OCI-LY7 (cell line): ENCODE measurements around the gene MT1HL1. TPM values are rescaled to one million over a fixed set of nuclear protein-coding genes. Genes with fewer than 3 reads are reported as not detected.

Experiments used
- BruUV-seq: library from RNA; stranded (reverse); fragments of 400-500 nt; replicated peaks from 2 replicates; lab custom pipeline; 2021; lab: Mats Ljungman, UMichigan
- CTCF ChIA-PET: fragments of 300-600 bp; sonication (Branson Sonifier 250); formaldehyde crosslinking; loops from one replicate; lab custom pipeline; 2022; ENCODE audit warnings: antibody characterized with exemption; ENCODE audit not compliant: unreplicated experiment; lab: Charles Lee
- POLR2A ChIA-PET: fragments of 300-600 bp; sonication (Branson Sonifier 250); formaldehyde crosslinking; loops from one replicate; lab custom pipeline; 2022; ENCODE audit warnings: antibody characterized with exemption; lab: Charles Lee
- DNase-seq: peaks from one replicate; pipeline ENCODE4 v3.0.0-alpha.2; 2015; ENCODE audit warnings: low spot score
- H2AFZ ChIP-seq: fragments of 200-600 bp; sonication (generic), shearing (Covaris generic); 2 replicates; pipeline ENCODE4 v1.6.1; 2014; ENCODE audit warnings: mild to moderate bottlenecking, antibody characterized with exemption, low read length, moderate library complexity
- H3K27ac ChIP-seq: fragments of 200-600 bp; sonication (generic); 2 replicates; pipeline ENCODE4 v1.5.1; 2014; ENCODE audit warnings: mixed run types, low read depth, mild to moderate bottlenecking, moderate library complexity, low read length, inconsistent platforms; ENCODE audit not compliant: poor library complexity, severe bottlenecking
- H3K36me3 ChIP-seq: fragments of 200-600 bp; sonication (generic); 2 replicates; pipeline ENCODE4 v1.6.1; 2014; ENCODE audit warnings: mild to moderate bottlenecking, antibody characterized with exemption, low read length, moderate library complexity, mixed read lengths; ENCODE audit not compliant: insufficient read depth
- H3K4me1 ChIP-seq: fragments of 200-600 bp; sonication (generic); 2 replicates; pipeline ENCODE4 v1.5.1; 2014; ENCODE audit warnings: mild to moderate bottlenecking, low read length; ENCODE audit not compliant: insufficient read depth, poor library complexity, severe bottlenecking
- H3K4me2 ChIP-seq: fragments of 200-600 bp; sonication (generic); 2 replicates; pipeline ENCODE4 v1.6.1; 2014; ENCODE audit warnings: mild to moderate bottlenecking, low read length
- H3K4me3 ChIP-seq: fragments of 200-600 bp; sonication (generic); 2 replicates; pipeline ENCODE4 v1.5.1; 2014; ENCODE audit warnings: mild to moderate bottlenecking, low read depth, low read length; ENCODE audit not compliant: poor library complexity, severe bottlenecking
- H3K79me2 ChIP-seq: fragments of 200-600 bp; sonication (generic); 2 replicates; pipeline ENCODE4 v1.6.1; 2016; ENCODE audit warnings: low read depth, mild to moderate bottlenecking, low read length, moderate library complexity, mixed read lengths; ENCODE audit not compliant: insufficient read depth
- H3K9me2 ChIP-seq: fragments of 200-600 bp; sonication (generic); 2 replicates; pipeline ENCODE4 v1.6.1; 2016; ENCODE audit warnings: mild to moderate bottlenecking, low read length, mixed read lengths; ENCODE audit not compliant: insufficient read depth
- H3K9me3 ChIP-seq: fragments of 200-600 bp; sonication (generic); 2 replicates; pipeline ENCODE4 v1.6.1; 2014; ENCODE audit warnings: mild to moderate bottlenecking, mixed run types, low read length, mixed read lengths
- H4K20me1 ChIP-seq: fragments of 200-600 bp; sonication (generic); 2 replicates; pipeline ENCODE4 v1.6.1; 2014; ENCODE audit warnings: mild to moderate bottlenecking, antibody characterized with exemption, low read length, moderate library complexity, mixed read lengths; ENCODE audit not compliant: insufficient read depth
- EZH2phosphoT487 ChIP-seq: fragments of 200-600 bp; sonication (generic); IDR thresholded peaks from 2 replicates; pipeline ENCODE4 v1.6.1; 2018; ENCODE audit warnings: low read depth, borderline replicate concordance, mild to moderate bottlenecking, mixed run types, antibody characterized with exemption, low read length, moderate library complexity, mixed read lengths
- intact Hi-C: fragments of 100-400 bp; cut with micrococcal nuclease; formaldehyde crosslinking; loops from one replicate; pipeline ENCODE4 v1.10.0; 2022; ENCODE audit not compliant: unreplicated experiment
- total RNA-seq, 2 experiments: library from RNA; depleted of rRNA in 1 of 2; stranded (reverse); fragments of >200 nt in 1 of 2; shearing (Covaris generic) in 1 of 2; gene quantifications; 2 replicates each; pipeline ENCODE4 v1.2.3, GENCODE V29; 2014 to 2022
- TF ChIP-seq, protein P1 (sequence below): fragments of 200-600 bp; sonication (generic); conservative IDR thresholded peaks from 2 replicates; pipeline ENCODE4 v1.5.1; 2014; ENCODE audit warnings: mild to moderate bottlenecking, antibody characterized with exemption, low read length, moderate library complexity, mixed read lengths

MT1HL1 gene
- total RNA-seq, 2 experiments from 2014 or later: not detected

DNA sequence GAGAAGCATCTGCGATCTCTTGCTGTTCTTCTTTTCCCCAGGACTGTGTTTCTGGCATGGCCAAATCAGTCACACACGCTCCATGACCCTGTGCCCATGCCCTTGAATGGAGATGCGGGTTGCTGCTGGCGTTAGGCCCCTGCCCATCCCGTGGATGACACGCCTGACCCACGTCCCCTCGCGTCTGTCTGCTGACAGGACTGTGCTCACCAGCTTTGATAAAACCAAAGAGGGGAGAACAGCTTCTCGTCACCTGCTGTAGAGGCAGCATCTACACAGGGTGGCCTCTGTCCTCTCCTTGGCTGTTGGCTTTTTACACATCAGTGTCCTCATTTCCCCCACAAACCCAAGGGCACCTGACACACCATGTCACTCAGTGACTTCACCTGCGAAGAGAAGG is 6.9 kb downstream of the MT1HL1 start:
- ChIA-PET CTCF (no interaction called here), POLR2A (no interaction called here)
- Histone ChIP-seq H3K9me2 (no peaks in the 10 kb centered on the region), H3K4me1 (no peaks in the 10 kb centered on the region), H3K79me2 (no peaks in the 10 kb centered on the region), H3K9me3 (no peaks in the 10 kb centered on the region), H2AFZ (no peak overlapping the region), H3K4me3 (no peak overlapping the region), H3K36me3 (no peaks in the 10 kb centered on the region), H3K27ac (no peak overlapping the region), H4K20me1 (no peaks in the 10 kb centered on the region), H3K4me2 (no peak overlapping the region)
- intact Hi-C loops: no loop called here
- DNase-seq: no peak
- no TSS peak for BruUV-seq
- TF ChIP-seq, protein P1, sequence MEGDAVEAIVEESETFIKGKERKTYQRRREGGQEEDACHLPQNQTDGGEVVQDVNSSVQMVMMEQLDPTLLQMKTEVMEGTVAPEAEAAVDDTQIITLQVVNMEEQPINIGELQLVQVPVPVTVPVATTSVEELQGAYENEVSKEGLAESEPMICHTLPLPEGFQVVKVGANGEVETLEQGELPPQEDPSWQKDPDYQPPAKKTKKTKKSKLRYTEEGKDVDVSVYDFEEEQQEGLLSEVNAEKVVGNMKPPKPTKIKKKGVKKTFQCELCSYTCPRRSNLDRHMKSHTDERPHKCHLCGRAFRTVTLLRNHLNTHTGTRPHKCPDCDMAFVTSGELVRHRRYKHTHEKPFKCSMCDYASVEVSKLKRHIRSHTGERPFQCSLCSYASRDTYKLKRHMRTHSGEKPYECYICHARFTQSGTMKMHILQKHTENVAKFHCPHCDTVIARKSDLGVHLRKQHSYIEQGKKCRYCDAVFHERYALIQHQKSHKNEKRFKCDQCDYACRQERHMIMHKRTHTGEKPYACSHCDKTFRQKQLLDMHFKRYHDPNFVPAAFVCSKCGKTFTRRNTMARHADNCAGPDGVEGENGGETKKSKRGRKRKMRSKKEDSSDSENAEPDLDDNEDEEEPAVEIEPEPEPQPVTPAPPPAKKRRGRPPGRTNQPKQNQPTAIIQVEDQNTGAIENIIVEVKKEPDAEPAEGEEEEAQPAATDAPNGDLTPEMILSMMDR: no peak
- TF ChIP-seq EZH2phosphoT487: no peak

DNA sequence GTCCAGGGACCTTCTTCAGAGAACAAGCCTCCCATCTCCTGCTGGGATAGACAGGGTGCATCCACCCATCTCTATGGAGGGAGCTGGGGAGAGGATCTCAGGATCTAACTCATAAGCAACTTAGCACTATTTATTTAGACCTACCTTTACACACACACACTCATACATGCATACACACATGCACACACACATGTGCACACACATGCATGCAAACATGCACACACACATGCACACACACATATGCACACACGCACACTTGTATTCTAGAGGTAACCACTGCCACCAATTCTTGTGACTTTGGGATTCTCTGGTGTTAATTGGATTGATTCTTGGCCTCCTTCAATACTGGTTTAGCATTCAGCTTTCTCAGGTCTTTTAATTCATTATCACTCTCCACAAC is 9.8 kb downstream of the MT1HL1 start:
- Histone ChIP-seq H2AFZ (no peak overlapping the region), H3K4me3 (no peak overlapping the region), H3K27ac (no peak overlapping the region), H3K4me1 (no peaks in the 10 kb centered on the region), H4K20me1 (no peaks in the 10 kb centered on the region), H3K4me2 (no peak overlapping the region), H3K9me2 (no peaks in the 10 kb centered on the region), H3K79me2 (no peaks in the 10 kb centered on the region), H3K9me3 (no peaks in the 10 kb centered on the region), H3K36me3 (no peaks in the 10 kb centered on the region)
- ChIA-PET POLR2A (no interaction called here), CTCF (no interaction called here)
- intact Hi-C loops: no loop called here
- no TSS peak for BruUV-seq
- DNase-seq: no peak
- TF ChIP-seq, protein P1: no peak
- no peak for TF ChIP-seq EZH2phosphoT487

DNA sequence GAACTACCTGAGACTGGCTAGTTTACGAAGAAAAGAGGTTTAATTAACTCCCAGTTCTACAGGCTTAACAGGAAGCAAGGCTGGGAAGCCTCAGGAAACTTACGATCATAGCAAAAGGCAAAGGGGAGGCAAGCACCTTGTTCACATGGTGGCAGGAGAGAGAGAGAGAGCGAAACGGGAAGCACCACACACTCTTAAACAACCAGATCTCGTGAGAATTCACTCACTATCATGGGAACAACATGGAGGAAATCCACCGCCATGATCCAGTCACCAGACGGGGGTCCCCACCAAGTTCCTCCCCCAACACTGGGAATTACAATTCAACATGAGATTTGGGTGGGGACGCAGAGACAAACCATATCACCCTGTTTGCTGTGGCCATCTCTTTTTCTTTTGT is 11.8 kb downstream of the MT1HL1 start:
- Histone ChIP-seq H3K79me2 (no peaks in the 10 kb centered on the region), H3K4me2 (no peak overlapping the region), H3K4me3 (no peak overlapping the region), H3K9me3 (no peaks in the 10 kb centered on the region), H3K9me2 (no peaks in the 10 kb centered on the region), H3K27ac (no peak overlapping the region), H4K20me1 (no peaks in the 10 kb centered on the region), H2AFZ (no peak overlapping the region), H3K36me3 (no peaks in the 10 kb centered on the region), H3K4me1 (no peaks in the 10 kb centered on the region)
- CTCF ChIA-PET: no interaction called here
- DNase-seq: no peak
- POLR2A ChIA-PET: interaction anchor here (0.6 to 0.7 kb wide), 2 partner anchors 19 to 212 kb away, joined by 3 read pairs; no protein-coding TSS in a partner anchor
- TF ChIP-seq EZH2phosphoT487: no peak
- TF ChIP-seq, protein P1: no peak
- intact Hi-C loops: no loop called here
- BruUV-seq: no TSS peak
